K562 (cell line): ENCODE results near the gene UNC50. TPM values are rescaled to one million over a fixed set of nuclear protein-coding genes. Genes with fewer than 3 reads are reported as not detected.
A peak's percentile ranks its signal among the peaks of the same experiment; 100 is the strongest.

Experiments used
- ATAC-seq: fragments of 200-7000 bp; cut with Tn5 transposase; 3 replicates; pipeline ENCODE4 v1.9.1; 2020; ENCODE audit warnings: moderate library complexity
- BruUV-seq: library from RNA; stranded (reverse); fragments of 400-500 nt; replicated peaks from 2 replicates; lab custom pipeline; 2021; lab: Mats Ljungman, UMichigan
- CTCF ChIA-PET: fragments of 300-600 bp; formaldehyde crosslinking; extraction: SDS; loops from one replicate; lab custom pipeline; 2021; ENCODE audit warnings: low intra/inter-chr PET ratio; lab: Yijun Ruan, JAX
- POLR2A ChIA-PET: fragments of 300-600, 350-650 bp; sonication (Branson Sonifier 250); formaldehyde crosslinking; extraction: SDS; loops from one replicate; lab custom pipeline; 2021; ENCODE audit warnings: antibody characterized with exemption, inconsistent platforms; lab: Yijun Ruan, JAX
- DNase-seq, 4 experiments: peaks; one replicate each; pipeline versions ENCODE4 v3.0.0 to v3.0.0-alpha.2; 2011 to 2018; ENCODE audit warnings: low spot score in 3 of 4, mixed read lengths in 3 of 4; ENCODE audit errors: extremely low read depth in 1 of 4
- FAIRE-seq: peaks from 2 replicates; lab custom pipeline; 2011; peaks lifted over from hg19 to GRCh38; lab: Jason Lieb, UNC
- H2AFZ ChIP-seq: 2 replicates; pipeline ENCODE4 v1.6.0; 2011; ENCODE audit warnings: low read depth, low read length, control low read depth, inconsistent platforms
- H3K27ac ChIP-seq: fragments of 200-600 bp; 3 replicates; pipeline ENCODE4 v1.8.0; 2011; ENCODE audit warnings: low read depth, mild to moderate bottlenecking, control low read depth, inconsistent platforms, low read length, moderate library complexity, mixed read lengths; ENCODE audit errors: extremely low read depth
- H3K27me3 ChIP-seq, 2 experiments: fragments of 300-600 bp in 1 of 2; 2 replicates in 1 of 2; 3 replicates in 1 of 2; pipeline versions ENCODE4 v1.6.0 to v1.8.0; 2011; ENCODE audit warnings: inconsistent platforms in 2 of 2, low read length in 2 of 2, mild to moderate bottlenecking in 1 of 2, mixed read lengths in 1 of 2, moderate library complexity in 1 of 2; ENCODE audit not compliant: control insufficient read depth in 2 of 2, insufficient read depth in 2 of 2
- H3K36me3 ChIP-seq: fragments of 300-600 bp; 3 replicates; pipeline ENCODE4 v1.8.0; 2011; ENCODE audit warnings: mild to moderate bottlenecking, low read length, inconsistent platforms; ENCODE audit not compliant: control insufficient read depth, insufficient read depth
- H3K4me1 ChIP-seq, 2 experiments: fragments of 200-600 bp in 1 of 2; replicated peaks in 1 of 2; 2 replicates in 1 of 2; 3 replicates in 1 of 2; pipeline versions ENCODE4 v1.5.1 to v1.8.0; 2011; ENCODE audit warnings: inconsistent platforms in 2 of 2, low read length in 2 of 2, mild to moderate bottlenecking in 1 of 2, mixed read lengths in 1 of 2, moderate library complexity in 1 of 2; ENCODE audit not compliant: control insufficient read depth in 2 of 2, insufficient read depth in 2 of 2
- H3K4me2 ChIP-seq: 2 replicates; pipeline ENCODE4 v1.6.1; 2011; ENCODE audit warnings: low read length, control low read depth, inconsistent platforms, mixed read lengths; ENCODE audit not compliant: insufficient read depth
- H3K4me3 ChIP-seq: fragments of 200-600 bp; sonication (generic), shearing (Covaris generic); 2 replicates; pipeline ENCODE4 v1.5.1; 2016; ENCODE audit warnings: control low read depth, inconsistent platforms
- H3K79me2 ChIP-seq: fragments of 200-600 bp; 3 replicates; pipeline ENCODE4 v1.8.0; 2011; ENCODE audit warnings: low read length, inconsistent platforms; ENCODE audit not compliant: control insufficient read depth, insufficient read depth
- H3K9ac ChIP-seq, 2 experiments: 2 replicates each; pipeline versions ENCODE4 v1.6.0 to v1.6.1; 2011; ENCODE audit warnings: low read depth in 2 of 2, low read length in 2 of 2, control low read depth in 1 of 2, inconsistent platforms in 1 of 2, mild to moderate bottlenecking in 1 of 2, mixed read lengths in 1 of 2; ENCODE audit not compliant: insufficient read depth in 1 of 2
- H3K9me1 ChIP-seq: one replicate; pipeline ENCODE4 v1.6.0; 2011; ENCODE audit warnings: inconsistent platforms, mild to moderate bottlenecking, low read length, moderate library complexity; ENCODE audit not compliant: control insufficient read depth, insufficient read depth
- H3K9me3 ChIP-seq: replicated peaks from 2 replicates; pipeline ENCODE4 v1.5.1; 2011; ENCODE audit warnings: low read depth, low read length, inconsistent platforms; ENCODE audit not compliant: control insufficient read depth, insufficient read depth
- H4K20me1 ChIP-seq: replicated peaks from 2 replicates; pipeline ENCODE4 v1.6.1; 2011; ENCODE audit warnings: low read length, inconsistent platforms, mixed read lengths; ENCODE audit not compliant: control insufficient read depth, insufficient read depth
- FIP1L1 ChIP-seq: fragments of 200-400 bp; formaldehyde crosslinking; IDR thresholded peaks from 2 replicates; pipeline ENCODE4 v1.6.1; 2018; ENCODE audit warnings: mild to moderate bottlenecking, low read depth, low read length; ENCODE audit not compliant: poor library complexity, severe bottlenecking
- SREBF1 ChIP-seq: fragments of 150-350 bp; IDR thresholded peaks from 2 replicates; pipeline ENCODE4 v1.6.1; 2014; ENCODE audit warnings: antibody characterized with exemption, low read depth, low read length, borderline replicate concordance
- STAG1 ChIP-seq: sonication (generic); formaldehyde crosslinking; IDR thresholded peaks from 2 replicates; pipeline ENCODE4 v1.5.0; 2020; ENCODE audit warnings: missing genetic modification reagents, borderline replicate concordance
- ZBTB40 ChIP-seq, 2 experiments: fragments of 450-650 bp in 1 of 2; sonication (generic) in 1 of 2; formaldehyde crosslinking in 1 of 2; IDR thresholded peaks; 2 replicates each; pipeline versions ENCODE4 v1.7.1 to v1.9.0; 2016 to 2022; ENCODE audit warnings: inconsistent platforms in 1 of 2, mild to moderate bottlenecking in 1 of 2, missing genetic modification reagents in 1 of 2
- ZHX1 ChIP-seq: fragments of 150-350 bp; conservative IDR thresholded peaks from 2 replicates; pipeline ENCODE4 v1.6.1; 2014; ENCODE audit warnings: low read length
- ZNF449 ChIP-seq: fragments of 250-450 bp; sonication (Bioruptor Pico); IDR thresholded peaks from 2 replicates; pipeline ENCODE4 v1.8.0; 2022; ENCODE audit warnings: moderate library complexity, mild to moderate bottlenecking, inconsistent platforms
- ZNF589 ChIP-seq: fragments of 200-800 bp; sonication (Bioruptor generic); IDR thresholded peaks from 2 replicates; pipeline ENCODE4 v1.6.1; 2016; ENCODE audit warnings: low read depth, missing genetic modification characterization, missing compliant biosample characterization
- ZSCAN32 ChIP-seq: fragments of 450-650 bp; formaldehyde crosslinking; IDR thresholded peaks from 2 replicates; pipeline ENCODE4 v1.4.0; 2020; ENCODE audit warnings: mild to moderate bottlenecking, moderate library complexity
- WGBS: fragments of 100-300 bp; shearing (Covaris generic); methylation state at CpG from one replicate; pipeline ENCODE4 v1.1.6; 2016; ENCODE audit warnings: low coverage, mixed read lengths; ENCODE audit not compliant: insufficient coverage; ENCODE audit errors: missing lambda C conversion rate; 5-methylcytosine and 5-hydroxymethylcytosine counted together
- in situ Hi-C: fragments of 300-500 bp; cut with MboI; formaldehyde crosslinking; loops from 4 replicates; pipeline ENCODE4 v1.15.0; 2018; ENCODE audit warnings: inconsistent platforms, mixed read lengths
- intact Hi-C: fragments of 100-400 bp; cut with micrococcal nuclease; formaldehyde crosslinking; loops from 2 replicates; pipeline ENCODE4 v1.14.2; 2022
- polyA plus RNA-seq, 8 experiments: library from polyadenylated mRNA; depleted of rRNA in 4 of 8; stranded (reverse) in 5 of 8; unstranded in 3 of 8; fragments of >200 nt; fragmentation: Nextera tagmentation in 2 of 8; fragmentation: Illumina TruSeq in 1 of 8; extraction: Ambion mirVana in 2 of 8; extraction: Trizol in 1 of 8; gene quantifications; 2 replicates each; pipeline versions ENCODE4 v1.2.1 to v1.2.3, GENCODE V29; 2011 to 2014; ENCODE audit warnings: inconsistent platforms in 1 of 8, missing spikeins in 1 of 8
- total RNA-seq, 7 experiments: library from RNA; depleted of rRNA in 6 of 7; stranded (reverse); fragments of >200 nt in 6 of 7; fragmentation: Illumina TruSeq in 2 of 7; extraction: Trizol in 2 of 7; gene quantifications; 2 replicates each; pipeline versions ENCODE4 v1.2.1 to v1.2.3, GENCODE V29; 2011 to 2021; ENCODE audit warnings: low replicate concordance in 1 of 7

UNC50 gene
- total and polyA plus RNA-seq, 9 of the 15 experiments (the other 6 are each of a cell fraction or from before 2014, with no cell fraction given), result 30.0 to 52.9 (median 35.9) TPM

- 100% methylated on average over 3 of the region's 5 CpGs for WGBS
- Histone ChIP-seq H3K9me3 (no peaks in the 10 kb centered on the region), H4K20me1 (no peaks in the 10 kb centered on the region; the same call in 1 of the 2 replicates), H3K27me3 (no peaks in the 10 kb centered on the region), H3K79me2 (no peaks in the 10 kb centered on the region), H3K4me3 (no peak overlapping the region), H3K9me1 (no peaks in the 10 kb centered on the region), H3K4me1 (no peaks in the 10 kb centered on the region), H3K36me3 (peaks cover 27% of the 10 kb centered on the region; the same call in 2 of the 3 replicates), H3K9ac (peak overlapping the region in 1 of 2 experiments; percentile 48; a peak in 1 of 4 replicates), H3K27ac (no peak overlapping the region), H3K4me2 (no peak overlapping the region), H2AFZ (no peak overlapping the region)
- BruUV-seq, result no TSS peak
- ATAC-seq, result no peak
- ChIA-PET POLR2A (interaction anchor here (2.3 kb wide), 1 partner anchor 10 kb away, joined by 11 read pairs; no protein-coding TSS in a partner anchor), CTCF (interaction anchor here (1.0 kb wide), 1 partner anchor 158 kb away, joined by 4 read pairs; no protein-coding TSS in a partner anchor)
- no peak for DNase-seq
- no peak for FAIRE-seq
- intact Hi-C loops, result no loop called here
- in situ Hi-C loops, result no loop called here
- no peak for TF ChIP-seq ZBTB40 (IDR thresholded peaks at IDR 0.05)
- TF ChIP-seq ZBTB40 (CRISPR knock-in tag; IDR thresholded peaks at IDR 0.05), result no peak
- no peak for TF ChIP-seq ZSCAN32
- no peak for TF ChIP-seq FIP1L1
- no peak for TF ChIP-seq SREBF1
- TF ChIP-seq STAG1 (CRISPR knock-in tag), result no peak
- no peak for TF ChIP-seq ZNF449
- no peak for TF ChIP-seq ZHX1
- no peak for TF ChIP-seq ZNF589 (CRISPR knock-in tag)
Measured at GRCh38 chr2:98570356-98570755, 38.0 kb upstream of the UNC50 start.
